K562 (cell line): Measurements from ENCODE around the gene COX4I2. TPM values are rescaled to one million over a fixed set of nuclear protein-coding genes. Genes with fewer than 3 reads are reported as not detected.

Experiments
- ATF3 ChIP-seq, 2 experiments: fragments of 450-650 bp in 1 of 2; sonication (generic) in 1 of 2; formaldehyde crosslinking in 1 of 2; IDR thresholded peaks in 1 of 2; conservative IDR thresholded peaks in 1 of 2; 2 replicates each; pipeline versions ENCODE4 v1.6.1 to v1.8.1; 2016 to 2023; ENCODE audit warnings: mild to moderate bottlenecking in 2 of 2, moderate library complexity in 2 of 2, inconsistent platforms in 1 of 2, missing genetic modification reagents in 1 of 2
- BCLAF1 ChIP-seq, 2 experiments: fragments of 450-650 bp in 1 of 2; IDR thresholded peaks; 2 replicates each; pipeline ENCODE4 v1.6.1; 2011 to 2017; ENCODE audit warnings: low read depth in 2 of 2, antibody characterized with exemption in 1 of 2, borderline replicate concordance in 1 of 2, low read length in 1 of 2, mild to moderate bottlenecking in 1 of 2, mixed read lengths in 1 of 2; ENCODE audit not compliant: control insufficient read depth in 1 of 2
- CLOCK ChIP-seq: fragments of 250-450 bp; sonication (Bioruptor Pico); IDR thresholded peaks from 2 replicates; pipeline ENCODE4 v1.4.0; 2020; ENCODE audit warnings: mild to moderate bottlenecking, moderate library complexity, borderline replicate concordance
- E2F5 ChIP-seq: sonication (generic); formaldehyde crosslinking; IDR thresholded peaks from 2 replicates; pipeline ENCODE4 v1.8.0; 2022; ENCODE audit warnings: mild to moderate bottlenecking, missing genetic modification reagents
- ESRRB ChIP-seq: fragments of 250-450 bp; sonication (Bioruptor Pico); IDR thresholded peaks from 2 replicates; pipeline ENCODE4 v1.5.0; 2020; ENCODE audit warnings: mild to moderate bottlenecking, moderate library complexity, borderline replicate concordance
- FOXO4 ChIP-seq: fragments of 450-650 bp; formaldehyde crosslinking; IDR thresholded peaks from 2 replicates; pipeline ENCODE4 v1.4.0; 2020; ENCODE audit warnings: mild to moderate bottlenecking, moderate library complexity
- JUNB ChIP-seq: fragments of 450-650 bp; formaldehyde crosslinking; conservative IDR thresholded peaks from 2 replicates; pipeline ENCODE4 v1.4.0; 2020; ENCODE audit warnings: mild to moderate bottlenecking
- MTA1 ChIP-seq: fragments of 450-650 bp; IDR thresholded peaks from 2 replicates; pipeline ENCODE4 v1.6.1; 2017; ENCODE audit warnings: borderline replicate concordance
- SRSF1 ChIP-seq: fragments of 200-400 bp; formaldehyde crosslinking; IDR thresholded peaks from 2 replicates; pipeline ENCODE4 v1.6.1; 2017; ENCODE audit warnings: mild to moderate bottlenecking, low read depth, low read length, moderate library complexity
- TEAD1 ChIP-seq, 2 experiments: fragments of 450-650 bp in 1 of 2; sonication (generic) in 1 of 2; formaldehyde crosslinking; IDR thresholded peaks; 2 replicates each; pipeline versions ENCODE4 v1.4.0 to v1.8.0; 2020 to 2022; ENCODE audit warnings: mild to moderate bottlenecking in 2 of 2, missing genetic modification reagents in 1 of 2
- TFAM ChIP-seq: fragments of 250-450 bp; sonication (Bioruptor Pico); conservative IDR thresholded peaks from 2 replicates; pipeline ENCODE4 v1.5.0; 2021; ENCODE audit warnings: mild to moderate bottlenecking, moderate library complexity
- TRIM24 ChIP-seq, 2 experiments: fragments of 450-650 bp; IDR thresholded peaks; 2 replicates each; pipeline ENCODE4 v1.6.1; 2016
- ZNF217 ChIP-seq: sonication (generic); formaldehyde crosslinking; IDR thresholded peaks from 2 replicates; pipeline ENCODE4 v1.8.0; 2022; ENCODE audit warnings: mild to moderate bottlenecking, missing genetic modification reagents
- ZNF408 ChIP-seq: fragments of 250-450 bp; sonication (Bioruptor Pico); IDR thresholded peaks from 2 replicates; pipeline ENCODE4 v1.4.0; 2020; ENCODE audit warnings: low read depth, mild to moderate bottlenecking, moderate library complexity
- ZNF586 ChIP-seq: fragments of 450-650 bp; formaldehyde crosslinking; conservative IDR thresholded peaks from 2 replicates; pipeline ENCODE4 v1.4.0; 2020; ENCODE audit warnings: mild to moderate bottlenecking, moderate library complexity
- ZNF830 ChIP-seq: fragments of 250-450 bp; sonication (Bioruptor Pico); IDR thresholded peaks from 2 replicates; pipeline ENCODE4 v1.5.0; 2021; ENCODE audit warnings: mild to moderate bottlenecking
- polyA plus RNA-seq, 8 experiments: library from polyadenylated mRNA; depleted of rRNA in 4 of 8; stranded (reverse) in 5 of 8; unstranded in 3 of 8; fragments of >200 nt; fragmentation: Nextera tagmentation in 2 of 8; fragmentation: Illumina TruSeq in 1 of 8; extraction: Ambion mirVana in 2 of 8; extraction: Trizol in 1 of 8; gene quantifications; 2 replicates each; pipeline versions ENCODE4 v1.2.1 to v1.2.3, GENCODE V29; 2011 to 2014; ENCODE audit warnings: inconsistent platforms in 1 of 8, missing spikeins in 1 of 8
- total RNA-seq, 7 experiments: library from RNA; depleted of rRNA in 6 of 7; stranded (reverse); fragments of >200 nt in 6 of 7; fragmentation: Illumina TruSeq in 2 of 7; extraction: Trizol in 2 of 7; gene quantifications; 2 replicates each; pipeline versions ENCODE4 v1.2.1 to v1.2.3, GENCODE V29; 2011 to 2021; ENCODE audit warnings: low replicate concordance in 1 of 7

Gene COX4I2
- total and polyA plus RNA-seq, 9 of the 15 experiments (the other 6 are each of a cell fraction or from before 2014, with no cell fraction given) = not detected

- TF ChIP-seq ZNF408 (CRISPR knock-in tag) (no peak), ZNF586 (CRISPR knock-in tag) (0 out of 2 replicates have a peak, but pooled peaks have one; percentile 58), ESRRB (no peak), TFAM (CRISPR knock-in tag) (no peak), BCLAF1 (IDR thresholded peaks at IDR 0.05; ENCODE audit: borderline replicate concordance in 1 of 2, control insufficient read depth in 1 of 2, low read depth in 2 of 2, low read length in 1 of 2) (0 out of 4 replicates have a peak, but pooled peaks of 1 of the 2 experiments have one; percentile 65), FOXO4 (CRISPR knock-in tag) (no peak), ATF3 (IDR thresholded peaks at IDR 0.05) (peak; percentile 21; the same call in 1 of the 2 replicates), ATF3 (CRISPR knock-in tag; conservative IDR thresholded peaks at IDR 0.05) (no peak), CLOCK (no peak), ZNF830 (CRISPR knock-in tag) (peak; percentile 75; the same call in 1 of the 2 replicates), MTA1 (peak; percentile 75; the same call in 1 of the 2 replicates), TEAD1 (CRISPR knock-in tag; IDR thresholded peaks at IDR 0.05) (peak in 1 of 2 experiments; percentile 80; a peak in 2 of 4 replicates), ZNF217 (CRISPR knock-in tag) (no peak), E2F5 (CRISPR knock-in tag) (no peak), JUNB (CRISPR knock-in tag) (no peak), SRSF1 (no peak), TRIM24 (IDR thresholded peaks at IDR 0.05) (peak; percentile 92 to 96)
Observed at GRCh38 chr20:31675828-31676608, 38.3 kb downstream of the COX4I2 start (continued).
